Ramos (cell line): ENCODE measurements around the gene SLC44A3.

ENCODE experiments used
- in situ Hi-C: fragments of 300-500 bp; cut with MboI; formaldehyde crosslinking; loops from one replicate; pipeline ENCODE4 v1.14.3; 2022; ENCODE audit warnings: low sequenced_read_pairs; ENCODE audit not compliant: unreplicated experiment

SLC44A3 gene

GRCh38 chr1:94898491-94899385 lies 78.6 kb downstream of the SLC44A3 start:
- in situ Hi-C loops, result no loop called here

- in situ Hi-C loops, result no loop called here
Observed at GRCh38 chr1:94899756-94900155, 79.6 kb downstream of the SLC44A3 start.

- in situ Hi-C loops, result no loop called here
Observed at GRCh38 chr1:94901841-94902240, 81.7 kb downstream of the SLC44A3 start.

GRCh38 chr1:94903280-94904009 lies 83.3 kb downstream of the SLC44A3 start:
- in situ Hi-C loops, result no loop called here

GRCh38 chr1:94905207-94905606 lies 85.0 kb downstream of the SLC44A3 start:
- in situ Hi-C loops, result no loop called here

GRCh38 chr1:94906382-94906781 lies 86.2 kb downstream of the SLC44A3 start:
- in situ Hi-C loops, result no loop called here

GRCh38 chr1:94907136-94907535 lies 87.0 kb downstream of the SLC44A3 start:
- in situ Hi-C loops, result no loop called here

- in situ Hi-C loops, result no loop called here
Observed at GRCh38 chr1:94908190-94908589, 88.0 kb downstream of the SLC44A3 start.

GRCh38 chr1:94908965-94909364 lies 88.8 kb downstream of the SLC44A3 start:
- in situ Hi-C loops, result no loop called here

GRCh38 chr1:94909486-94909885 lies 89.3 kb downstream of the SLC44A3 start:
- in situ Hi-C loops, result no loop called here

- in situ Hi-C loops, result no loop called here
Observed at GRCh38 chr1:94912263-94913184, 92.4 kb downstream of the SLC44A3 start.

- in situ Hi-C loops, result no loop called here
Observed at GRCh38 chr1:94917251-94917650, 97.1 kb downstream of the SLC44A3 start.

GRCh38 chr1:94919241-94920030 lies 99.3 kb downstream of the SLC44A3 start:
- in situ Hi-C loops, result no loop called here

- in situ Hi-C loops, result no loop called here
Observed at GRCh38 chr1:94920061-94920460, 99.9 kb downstream of the SLC44A3 start.

GRCh38 chr1:94921977-94922376 lies 101.8 kb downstream of the SLC44A3 start:
- in situ Hi-C loops, result no loop called here

GRCh38 chr1:94922761-94923331 lies 102.7 kb downstream of the SLC44A3 start:
- in situ Hi-C loops, result no loop called here

GRCh38 chr1:94925004-94925403 lies 104.8 kb downstream of the SLC44A3 start:
- in situ Hi-C loops, result no loop called here

- in situ Hi-C loops, result no loop called here
Observed at GRCh38 chr1:94925561-94926125, 105.5 kb downstream of the SLC44A3 start.
